Activated naive CD4-positive, alpha-beta T cell treated with anti-CD3 and anti-CD28 coated beads, Interleukin-2, amount 50 U/mL, for 24 hours (primary cell): ENCODE measurements around the gene PTPRO.

ENCODE experiments used
- H3K27ac Mint-ChIP-seq: one replicate; pipeline ENCODE4 v1.8.0; 2021; ENCODE audit warnings: mild to moderate bottlenecking, mixed read lengths
- H3K27me3 Mint-ChIP-seq: one replicate; pipeline ENCODE4 v1.8.0; 2021; ENCODE audit warnings: mixed read lengths
- H3K36me3 Mint-ChIP-seq: one replicate; pipeline ENCODE4 v1.8.0; 2021; ENCODE audit warnings: mixed read lengths
- H3K4me1 Mint-ChIP-seq: one replicate; pipeline ENCODE4 v1.8.0; 2021; ENCODE audit warnings: mixed read lengths
- H3K4me3 Mint-ChIP-seq: one replicate; pipeline ENCODE4 v1.8.0; 2021; ENCODE audit warnings: mild to moderate bottlenecking, mixed read lengths
- H3K9me3 Mint-ChIP-seq: one replicate; pipeline ENCODE4 v1.8.0; 2021; ENCODE audit warnings: mixed read lengths

The PTPRO gene

GRCh38 chr12:15543347-15543746, 221.0 kb downstream of the PTPRO start:
- Mint-ChIP-seq H3K27me3 (no peaks in the 10 kb centered on the region), H3K36me3 (peaks cover 2% of the 10 kb centered on the region), H3K4me1 (peaks cover 91% of the 10 kb centered on the region), H3K9me3 (peaks cover 11% of the 10 kb centered on the region), H3K4me3 (no peak overlapping the region), H3K27ac (peak overlapping the region; percentile 88)

- Mint-ChIP-seq H3K9me3 (peaks cover 11% of the 10 kb centered on the region), H3K27me3 (no peaks in the 10 kb centered on the region), H3K36me3 (peaks cover 6% of the 10 kb centered on the region), H3K4me3 (no peak overlapping the region), H3K4me1 (peaks cover 92% of the 10 kb centered on the region), H3K27ac (peak overlapping the region; percentile 98)
Measured at GRCh38 chr12:15544589-15544988, 222.3 kb downstream of the PTPRO start.

DNA sequence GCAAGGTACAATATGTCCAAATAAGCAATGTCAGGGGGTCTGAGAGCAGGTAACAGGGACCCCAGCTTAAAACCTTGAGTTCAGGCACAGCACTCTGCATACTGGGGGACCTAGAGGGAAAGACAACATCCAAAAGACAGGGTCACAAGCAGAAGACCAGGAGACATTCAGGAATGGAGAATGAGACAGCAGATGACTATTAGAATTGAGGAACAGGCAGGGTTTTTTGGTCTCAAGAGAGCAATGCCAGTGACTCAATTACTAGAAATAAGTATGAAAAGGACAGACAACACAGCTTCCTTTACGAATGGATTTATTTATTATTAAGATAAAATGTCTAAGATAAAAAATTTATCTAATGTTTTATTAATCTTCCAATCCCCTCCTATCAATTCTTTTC, 223.0 kb downstream of the PTPRO start:
- peak overlapping the region; percentile 41 for H3K4me3 Mint-ChIP-seq
- H3K9me3 Mint-ChIP-seq = peaks cover 15% of the 10 kb centered on the region
- no peaks in the 10 kb centered on the region for H3K27me3 Mint-ChIP-seq
- peak overlapping the region; percentile 98 for H3K27ac Mint-ChIP-seq
- H3K36me3 Mint-ChIP-seq = peaks cover 8% of the 10 kb centered on the region
- H3K4me1 Mint-ChIP-seq = peaks cover 93% of the 10 kb centered on the region

DNA sequence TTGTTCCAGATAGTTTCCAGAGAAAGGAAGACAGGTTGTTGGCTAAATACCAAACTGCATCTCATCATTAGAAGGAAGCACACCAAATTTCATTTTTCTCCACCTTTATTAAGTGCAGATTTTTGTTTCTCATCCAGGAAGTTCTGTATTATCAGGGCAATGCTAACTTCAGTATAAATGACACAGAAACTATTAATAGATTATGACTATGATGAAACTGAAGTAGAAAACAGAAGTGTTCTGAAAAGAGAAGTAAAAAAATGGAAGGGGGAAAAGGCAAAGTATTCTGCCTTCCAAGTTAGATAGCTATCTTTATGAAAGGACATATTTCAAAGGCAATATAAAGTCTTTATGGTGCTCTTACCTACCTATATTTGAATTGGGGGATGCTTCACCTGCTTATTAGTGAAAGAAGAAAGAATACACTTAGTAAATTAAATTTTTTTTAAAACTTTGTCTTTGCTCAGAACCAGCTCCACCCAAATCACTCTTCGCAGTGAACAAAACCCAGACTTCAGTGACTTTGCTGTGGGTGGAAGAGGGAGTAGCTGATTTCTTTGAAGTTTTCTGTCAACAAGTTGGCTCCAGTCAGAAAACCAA, 223.9 kb downstream of the PTPRO start:
- peak overlapping the region; percentile 91 for H3K27ac Mint-ChIP-seq
- peak overlapping the region; percentile 64 for H3K4me3 Mint-ChIP-seq
- peaks cover 90% of the 10 kb centered on the region for H3K4me1 Mint-ChIP-seq
- peaks cover 14% of the 10 kb centered on the region for H3K9me3 Mint-ChIP-seq
- no peaks in the 10 kb centered on the region for H3K27me3 Mint-ChIP-seq
- H3K36me3 Mint-ChIP-seq = peaks cover 12% of the 10 kb centered on the region

- no peaks in the 10 kb centered on the region for H3K27me3 Mint-ChIP-seq
- H3K4me1 Mint-ChIP-seq = peaks cover 84% of the 10 kb centered on the region
- peak overlapping the region; percentile 91 for H3K27ac Mint-ChIP-seq
- H3K9me3 Mint-ChIP-seq = peaks cover 14% of the 10 kb centered on the region
- peaks cover 12% of the 10 kb centered on the region for H3K36me3 Mint-ChIP-seq
- peak overlapping the region; percentile 16 for H3K4me3 Mint-ChIP-seq
Measured at GRCh38 chr12:15547063-15547462, 224.8 kb downstream of the PTPRO start.

- Mint-ChIP-seq H3K27me3 (no peaks in the 10 kb centered on the region), H3K36me3 (peaks cover 17% of the 10 kb centered on the region), H3K9me3 (peaks cover 14% of the 10 kb centered on the region), H3K4me1 (peaks cover 86% of the 10 kb centered on the region), H3K4me3 (peak overlapping the region; percentile 16), H3K27ac (peak overlapping the region; percentile 91)
Measured at GRCh38 chr12:15547691-15548090, 225.4 kb downstream of the PTPRO start.

DNA sequence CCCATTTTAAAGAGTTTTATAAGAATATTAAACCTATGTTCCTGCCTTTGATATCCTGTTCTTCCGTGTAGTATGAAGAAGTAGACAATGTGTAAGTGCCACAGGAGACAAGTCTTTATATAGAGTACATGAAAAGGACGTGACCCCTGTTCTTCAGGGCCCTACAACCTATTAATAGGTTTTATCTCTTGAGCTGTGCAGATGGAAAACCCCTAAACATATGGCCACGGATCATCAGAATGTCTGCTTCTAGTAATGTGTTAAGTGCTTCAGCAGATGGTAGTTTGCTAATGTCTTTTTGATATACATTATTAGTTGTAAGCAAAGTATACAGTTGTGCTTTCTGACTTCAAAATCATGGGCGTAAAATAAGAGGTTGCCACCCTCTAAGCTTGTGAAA, 228.5 kb downstream of the PTPRO start:
- Mint-ChIP-seq H3K4me3 (no peak overlapping the region), H3K36me3 (peaks cover 22% of the 10 kb centered on the region), H3K4me1 (peaks cover 70% of the 10 kb centered on the region), H3K27me3 (no peaks in the 10 kb centered on the region), H3K27ac (peak overlapping the region; percentile 51), H3K9me3 (peaks cover 8% of the 10 kb centered on the region)

DNA sequence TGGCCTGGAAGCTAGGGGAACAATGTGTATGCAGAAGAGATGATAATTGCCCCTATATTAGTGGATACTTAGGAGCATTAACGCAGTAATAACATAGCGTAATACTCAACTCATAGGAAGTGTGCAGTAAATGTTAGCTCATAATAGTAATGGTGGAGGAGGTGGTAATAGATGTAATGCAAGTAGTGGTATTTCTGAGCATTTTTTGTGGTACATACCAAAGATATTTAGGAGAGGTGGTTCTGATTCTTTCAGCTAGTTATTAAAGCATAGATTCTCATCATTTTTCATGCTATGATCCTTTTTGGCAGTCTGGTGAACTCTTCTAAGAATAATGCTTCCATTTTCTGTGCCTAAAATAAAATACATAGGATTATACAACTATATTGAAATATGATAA, 233.1 kb downstream of the PTPRO start:
- no peak overlapping the region for H3K4me3 Mint-ChIP-seq
- H3K9me3 Mint-ChIP-seq = peaks cover 3% of the 10 kb centered on the region
- no peaks in the 10 kb centered on the region for H3K27me3 Mint-ChIP-seq
- H3K27ac Mint-ChIP-seq = no peak overlapping the region
- peaks cover 28% of the 10 kb centered on the region for H3K36me3 Mint-ChIP-seq
- H3K4me1 Mint-ChIP-seq = peaks cover 56% of the 10 kb centered on the region

GRCh38 chr12:15556411-15557102, 234.2 kb downstream of the PTPRO start:
- Mint-ChIP-seq H3K4me1 (peaks cover 63% of the 10 kb centered on the region), H3K4me3 (no peak overlapping the region), H3K9me3 (no peaks in the 10 kb centered on the region), H3K27me3 (no peaks in the 10 kb centered on the region), H3K36me3 (peaks cover 24% of the 10 kb centered on the region), H3K27ac (no peak overlapping the region)

DNA sequence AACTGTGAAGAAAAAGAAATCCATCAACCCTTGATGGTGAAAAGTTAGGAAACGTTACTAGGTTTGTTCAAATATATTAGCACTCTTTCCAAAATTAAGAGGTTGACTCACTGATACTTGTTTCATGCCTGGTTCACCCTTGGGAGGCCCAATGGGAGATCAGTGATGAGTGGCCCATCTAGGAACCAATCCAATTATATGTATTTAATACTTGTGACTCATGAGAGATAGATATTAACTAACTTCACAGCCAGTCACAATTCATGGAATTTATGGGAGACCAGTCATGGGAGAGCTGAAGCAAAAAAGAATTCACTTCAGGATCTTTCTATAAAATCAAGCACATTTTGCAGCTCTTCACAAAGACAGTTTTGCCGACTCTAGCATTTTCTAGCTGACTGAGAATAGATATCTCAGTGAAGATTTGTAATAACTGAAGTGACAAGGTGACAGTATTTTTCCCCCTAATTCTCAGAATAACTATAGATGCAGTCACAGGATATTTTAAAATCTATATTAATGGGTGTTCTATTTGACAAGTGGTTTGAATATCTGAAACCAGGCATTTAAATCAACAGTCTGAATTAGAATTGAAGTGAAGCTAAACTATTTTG, 236.7 kb downstream of the PTPRO start:
- no peak overlapping the region for H3K27ac Mint-ChIP-seq

GRCh38 chr12:15561396-15561795, 239.1 kb downstream of the PTPRO start:
- Mint-ChIP-seq H3K4me1 (peaks cover 82% of the 10 kb centered on the region), H3K27me3 (no peaks in the 10 kb centered on the region), H3K27ac (peak overlapping the region; percentile 99), H3K9me3 (no peaks in the 10 kb centered on the region), H3K36me3 (peaks cover 10% of the 10 kb centered on the region), H3K4me3 (peak overlapping the region; percentile 71)

More for the DNA sequence above, 236.7 kb downstream of the PTPRO start:
- H3K9me3 Mint-ChIP-seq = no peaks in the 10 kb centered on the region
- H3K27me3 Mint-ChIP-seq = no peaks in the 10 kb centered on the region
- H3K36me3 Mint-ChIP-seq = peaks cover 13% of the 10 kb centered on the region
- H3K4me1 Mint-ChIP-seq = peaks cover 70% of the 10 kb centered on the region
- H3K4me3 Mint-ChIP-seq = no peak overlapping the region

- Mint-ChIP-seq H3K36me3 (peaks cover 12% of the 10 kb centered on the region), H3K27ac (peak overlapping the region; percentile 99), H3K4me1 (peaks cover 88% of the 10 kb centered on the region), H3K27me3 (no peaks in the 10 kb centered on the region), H3K9me3 (no peaks in the 10 kb centered on the region), H3K4me3 (peak overlapping the region; percentile 71)
Measured at GRCh38 chr12:15562263-15562662, 240.0 kb downstream of the PTPRO start.

DNA sequence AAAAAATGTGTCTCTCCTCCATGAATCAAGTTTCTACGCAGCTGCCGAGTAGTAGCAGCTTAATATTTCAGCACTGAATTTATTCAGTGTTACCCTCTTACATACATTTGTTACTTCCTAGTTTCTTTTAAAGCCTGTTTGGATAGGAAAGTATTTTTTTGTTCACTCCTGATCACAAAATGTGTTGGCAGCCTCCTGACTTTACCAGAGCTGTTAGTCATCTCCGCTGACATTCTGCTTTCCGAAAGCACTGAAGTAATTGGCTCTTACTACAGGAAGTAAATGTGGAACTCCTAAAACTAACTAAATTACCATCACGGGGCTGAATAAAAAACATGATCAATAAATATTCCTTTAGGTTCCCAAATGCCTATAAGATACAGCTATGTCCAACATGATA, 241.4 kb downstream of the PTPRO start:
- Mint-ChIP-seq H3K27me3 (no peaks in the 10 kb centered on the region), H3K9me3 (no peaks in the 10 kb centered on the region), H3K27ac (peak overlapping the region; percentile 99), H3K36me3 (peaks cover 5% of the 10 kb centered on the region), H3K4me1 (peaks cover 82% of the 10 kb centered on the region), H3K4me3 (peak overlapping the region; percentile 87)

GRCh38 chr12:15574353-15574752, 252.0 kb downstream of the PTPRO start:
- Mint-ChIP-seq H3K27me3 (no peaks in the 10 kb centered on the region), H3K27ac (peak overlapping the region; percentile 8), H3K4me3 (no peak overlapping the region), H3K4me1 (peaks cover 66% of the 10 kb centered on the region), H3K36me3 (peaks cover 14% of the 10 kb centered on the region), H3K9me3 (peaks cover 5% of the 10 kb centered on the region)

DNA sequence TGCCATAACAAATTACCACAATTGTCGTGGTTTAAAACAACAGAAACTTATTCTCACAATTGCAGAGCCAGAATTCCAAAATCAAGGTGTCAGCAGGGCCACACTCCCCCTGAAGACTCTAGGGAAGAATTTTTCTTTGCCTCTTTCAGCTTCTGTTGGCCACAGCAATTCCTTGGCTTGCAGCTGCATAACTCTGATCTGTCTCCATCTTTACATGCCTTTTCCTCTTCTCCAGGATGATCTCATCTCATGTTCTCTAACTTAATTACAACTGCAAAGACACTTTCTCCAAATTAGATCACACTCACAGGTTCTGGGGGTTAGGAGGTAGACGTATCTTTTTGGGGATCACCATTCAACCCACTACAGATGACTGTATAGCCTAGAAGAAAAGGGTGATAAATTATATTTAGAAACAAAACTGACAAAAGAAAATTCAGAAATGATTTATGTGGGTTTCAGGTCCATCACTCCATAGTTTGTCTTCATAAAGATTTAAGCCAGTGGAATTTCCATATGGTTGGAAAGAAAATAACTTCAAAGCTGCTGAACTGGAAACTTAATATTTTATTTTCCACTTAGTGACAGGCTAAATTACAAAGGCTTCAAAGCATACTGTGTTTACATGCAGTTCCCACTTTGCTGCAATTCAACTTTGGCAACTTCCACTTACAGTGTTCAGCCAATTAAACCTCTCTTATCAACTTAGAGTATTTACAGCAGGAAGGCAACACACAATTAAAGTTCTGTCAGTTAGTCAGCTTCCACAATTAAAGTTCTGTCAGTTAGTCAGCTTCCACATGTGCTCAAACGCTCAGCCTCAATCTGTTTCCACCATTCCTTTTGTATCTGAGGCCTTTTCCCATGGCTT, 253.6 kb downstream of the PTPRO start:
- Mint-ChIP-seq H3K4me1 (peaks cover 65% of the 10 kb centered on the region), H3K36me3 (peaks cover 15% of the 10 kb centered on the region), H3K27ac (peak overlapping the region; percentile 44), H3K4me3 (peak overlapping the region; percentile 4), H3K9me3 (peaks cover 5% of the 10 kb centered on the region), H3K27me3 (no peaks in the 10 kb centered on the region)
